NAMALWA (cell line): ENCODE results near the gene SLCO6A1.
"Not testable (repeated sequence)": the region's sequence is repeated elsewhere in the genome, so short reads cannot be mapped to it uniquely, and the experiment has no call there.

Source experiments
- DNase-seq: peaks from one replicate; pipeline ENCODE4 v3.0.0-alpha.2; 2015; ENCODE audit warnings: low spot score

Gene SLCO6A1

GRCh38 chr5:102498271-102499034, at the start of gene SLCO6A1:
Gene SLCO6A1, minus strand, starts transcription at chr5:102499001. Its CDS starts 157 bp downstream, at chr5:102498844.
- no peak for DNase-seq

GRCh38 chr5:102547141-102548035, 48.6 kb upstream of the SLCO6A1 start:
- DNase-seq: no peak

- DNase-seq: peak; percentile 50
Observed at GRCh38 chr5:102545175-102545574, 46.4 kb upstream of the SLCO6A1 start.

- DNase-seq: no peak
Observed at GRCh38 chr5:102542057-102542456, 43.3 kb upstream of the SLCO6A1 start.

- DNase-seq: no peak
Observed at GRCh38 chr5:102539996-102540728, 41.4 kb upstream of the SLCO6A1 start.

GRCh38 chr5:102539562-102539961, 40.8 kb upstream of the SLCO6A1 start:
- no peak for DNase-seq

- no peak for DNase-seq
Observed at GRCh38 chr5:102537011-102537410, 38.2 kb upstream of the SLCO6A1 start.

- DNase-seq: peak; percentile 22
Observed at GRCh38 chr5:102536323-102536928, 37.6 kb upstream of the SLCO6A1 start.

- no peak for DNase-seq
Observed at GRCh38 chr5:102532123-102532522, 33.3 kb upstream of the SLCO6A1 start.

- DNase-seq: no peak
Observed at GRCh38 chr5:102531506-102531905, 32.7 kb upstream of the SLCO6A1 start.

GRCh38 chr5:102529447-102529846, 30.6 kb upstream of the SLCO6A1 start:
- DNase-seq: no peak

- no peak for DNase-seq
Observed at GRCh38 chr5:102529031-102529430, 30.2 kb upstream of the SLCO6A1 start.

- DNase-seq: no peak
Observed at GRCh38 chr5:102528600-102528999, 29.8 kb upstream of the SLCO6A1 start.

GRCh38 chr5:102527547-102527946, 28.7 kb upstream of the SLCO6A1 start:
- DNase-seq: no peak

- peak; percentile 30 for DNase-seq
Observed at GRCh38 chr5:102523541-102524175, 24.9 kb upstream of the SLCO6A1 start.

- no peak for DNase-seq
Observed at GRCh38 chr5:102511666-102512065, 12.9 kb upstream of the SLCO6A1 start.

- not testable (repeated sequence) for DNase-seq
Observed at GRCh38 chr5:102491261-102491914, 7.4 kb downstream of the SLCO6A1 start.

- no peak for DNase-seq
Observed at GRCh38 chr5:102483736-102484135, 15.1 kb downstream of the SLCO6A1 start.

GRCh38 chr5:102481054-102481715, 17.6 kb downstream of the SLCO6A1 start:
- no peak for DNase-seq

GRCh38 chr5:102453716-102454115, 45.1 kb downstream of the SLCO6A1 start:
- peak; percentile 27 for DNase-seq
